Gastrocnemius medialis (tissue), 4 donors: ENCODE results near the gene ARHGAP35. TPM values are rescaled to one million over a fixed set of nuclear protein-coding genes. Genes with fewer than 3 reads are reported as not detected.
"Not testable (repeated sequence)": the region's sequence is repeated elsewhere in the genome, so short reads cannot be mapped to it uniquely, and the experiment has no call there.

ENCODE experiments used
- ATAC-seq, 2 donors: fragments of 150-250 bp; one replicate each; pipeline ENCODE4 v1.9.1; 2016
- DNase-seq, 2 donors: peaks; one replicate each; pipeline ENCODE4 v3.0.0-alpha.2; 2019
- H3K27ac ChIP-seq, 4 donors: fragments of 200-600 bp; sonication (generic); 1 replicate in 1 of 4; 2 replicates in 3 of 4; pipeline ENCODE4 v1.5.1; 2016 to 2018; ENCODE audit warnings: mild to moderate bottlenecking in 2 of 4, moderate library complexity in 1 of 4
- H3K27me3 ChIP-seq, 3 donors: fragments of 200-600 bp; sonication (generic) in 2 of 3; 1 replicate in 1 of 3; 2 replicates in 2 of 3; pipeline versions ENCODE4 v1.5.1 to v1.6.0; 2016 to 2019; ENCODE audit warnings: mild to moderate bottlenecking in 1 of 3, moderate library complexity in 1 of 3
- H3K36me3 ChIP-seq, 2 donors: fragments of 200-600 bp; sonication (generic) in 1 of 2; one replicate each; pipeline ENCODE4 v1.5.1; 2017 to 2018
- H3K4me1 ChIP-seq, 2 donors: fragments of 200-600 bp; sonication (generic) in 1 of 2; one replicate each; pipeline ENCODE4 v1.5.1; 2016 to 2017; ENCODE audit warnings: mild to moderate bottlenecking in 2 of 2
- H3K4me3 ChIP-seq, 4 donors: fragments of 200-600 bp; sonication (generic) in 3 of 4; 1 replicate in 1 of 4; 2 replicates in 3 of 4; pipeline ENCODE4 v1.5.1; 2016 to 2019; ENCODE audit warnings: mild to moderate bottlenecking in 2 of 4
- H3K9me3 ChIP-seq, 3 donors: fragments of 200-600 bp; sonication (generic) in 2 of 3; 1 replicate in 1 of 3; 2 replicates in 2 of 3; pipeline ENCODE4 v1.5.1; 2016 to 2019
- POLR2A ChIP-seq, 2 donors: fragments of 450-650 bp; IDR thresholded peaks; one replicate each; pipeline ENCODE4 v1.6.1; 2017; ENCODE audit warnings: antibody characterized with exemption in 2 of 2, mild to moderate bottlenecking in 2 of 2, moderate library complexity in 2 of 2
- in situ Hi-C, 4 donors: fragments of 200-750 bp; cut with MboI; loops; one replicate each; pipeline versions ENCODE4 v1.15.0 to v1.8.0; 2017; ENCODE audit warnings: low sequenced_read_pairs in 4 of 4
- intact Hi-C: fragments of 100-400 bp; cut with DNase I; formaldehyde crosslinking; loops from one replicate; pipeline ENCODE4 v1.15.1; 2023; ENCODE audit warnings: low total_unique reads
- total RNA-seq, 4 donors: library from RNA; depleted of rRNA; stranded (reverse); fragments of >200 nt; gene quantifications; one replicate each; pipeline versions ENCODE4 v1.1.0 to v1.2.3, GENCODE V29; 2016
- TF ChIP-seq, protein P1 (sequence below), 5 experiments: fragments of 450-650 bp in 3 of 5; fragments of 200-600 bp in 2 of 5; sonication (generic) in 2 of 5; IDR thresholded peaks in 4 of 5; conservative IDR thresholded peaks in 1 of 5; 1 replicate in 4 of 5; 2 replicates in 1 of 5; pipeline ENCODE4 v1.5.1; 2016 to 2019; ENCODE audit warnings: antibody characterized with exemption in 5 of 5, mild to moderate bottlenecking in 3 of 5, moderate library complexity in 3 of 5

Gene ARHGAP35
- total RNA-seq, 4 donors from 2014 or later, result 16.1 to 43.6 (median 32.7) TPM

DNA sequence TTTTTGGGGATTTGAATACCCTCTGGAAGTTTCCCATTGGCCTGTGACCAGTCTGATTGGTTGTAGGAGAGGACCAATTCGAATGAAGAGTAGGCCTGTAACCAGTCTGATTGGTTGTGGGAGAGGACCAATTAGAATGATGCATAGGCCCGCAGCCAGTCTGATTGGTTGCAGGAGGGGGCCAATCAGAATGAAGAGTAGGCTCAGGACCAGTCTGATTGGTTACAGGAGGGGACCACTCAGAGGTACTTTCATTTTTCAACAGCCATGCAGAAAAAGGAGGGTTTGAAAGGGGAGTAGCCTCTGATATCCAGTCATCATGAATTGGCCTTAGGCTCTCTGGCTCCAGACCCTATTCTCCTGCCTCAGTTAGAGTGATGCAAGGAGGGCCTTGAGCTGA is 42.0 kb upstream of the ARHGAP35 start:
- Histone ChIP-seq H3K4me1 (no peaks in the 10 kb centered on the region), H3K27ac (no peak overlapping the region), H3K4me3 (no peak overlapping the region), H3K9me3 (no peaks in the 10 kb centered on the region), H3K27me3 (no peaks in the 10 kb centered on the region), H3K36me3 (no peaks in the 10 kb centered on the region)
- intact Hi-C loops (no loop called here), in situ Hi-C loops (no loop called here)
- no peak for TF ChIP-seq POLR2A (IDR thresholded peaks at IDR 0.05)
- TF ChIP-seq, protein P1, sequence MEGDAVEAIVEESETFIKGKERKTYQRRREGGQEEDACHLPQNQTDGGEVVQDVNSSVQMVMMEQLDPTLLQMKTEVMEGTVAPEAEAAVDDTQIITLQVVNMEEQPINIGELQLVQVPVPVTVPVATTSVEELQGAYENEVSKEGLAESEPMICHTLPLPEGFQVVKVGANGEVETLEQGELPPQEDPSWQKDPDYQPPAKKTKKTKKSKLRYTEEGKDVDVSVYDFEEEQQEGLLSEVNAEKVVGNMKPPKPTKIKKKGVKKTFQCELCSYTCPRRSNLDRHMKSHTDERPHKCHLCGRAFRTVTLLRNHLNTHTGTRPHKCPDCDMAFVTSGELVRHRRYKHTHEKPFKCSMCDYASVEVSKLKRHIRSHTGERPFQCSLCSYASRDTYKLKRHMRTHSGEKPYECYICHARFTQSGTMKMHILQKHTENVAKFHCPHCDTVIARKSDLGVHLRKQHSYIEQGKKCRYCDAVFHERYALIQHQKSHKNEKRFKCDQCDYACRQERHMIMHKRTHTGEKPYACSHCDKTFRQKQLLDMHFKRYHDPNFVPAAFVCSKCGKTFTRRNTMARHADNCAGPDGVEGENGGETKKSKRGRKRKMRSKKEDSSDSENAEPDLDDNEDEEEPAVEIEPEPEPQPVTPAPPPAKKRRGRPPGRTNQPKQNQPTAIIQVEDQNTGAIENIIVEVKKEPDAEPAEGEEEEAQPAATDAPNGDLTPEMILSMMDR (IDR thresholded peaks at IDR 0.05 in 4 of 5, conservative IDR thresholded peaks at IDR 0.05 in 1 of 5), result no peak
- DNase-seq (no peak), ATAC-seq (no peak)

DNA sequence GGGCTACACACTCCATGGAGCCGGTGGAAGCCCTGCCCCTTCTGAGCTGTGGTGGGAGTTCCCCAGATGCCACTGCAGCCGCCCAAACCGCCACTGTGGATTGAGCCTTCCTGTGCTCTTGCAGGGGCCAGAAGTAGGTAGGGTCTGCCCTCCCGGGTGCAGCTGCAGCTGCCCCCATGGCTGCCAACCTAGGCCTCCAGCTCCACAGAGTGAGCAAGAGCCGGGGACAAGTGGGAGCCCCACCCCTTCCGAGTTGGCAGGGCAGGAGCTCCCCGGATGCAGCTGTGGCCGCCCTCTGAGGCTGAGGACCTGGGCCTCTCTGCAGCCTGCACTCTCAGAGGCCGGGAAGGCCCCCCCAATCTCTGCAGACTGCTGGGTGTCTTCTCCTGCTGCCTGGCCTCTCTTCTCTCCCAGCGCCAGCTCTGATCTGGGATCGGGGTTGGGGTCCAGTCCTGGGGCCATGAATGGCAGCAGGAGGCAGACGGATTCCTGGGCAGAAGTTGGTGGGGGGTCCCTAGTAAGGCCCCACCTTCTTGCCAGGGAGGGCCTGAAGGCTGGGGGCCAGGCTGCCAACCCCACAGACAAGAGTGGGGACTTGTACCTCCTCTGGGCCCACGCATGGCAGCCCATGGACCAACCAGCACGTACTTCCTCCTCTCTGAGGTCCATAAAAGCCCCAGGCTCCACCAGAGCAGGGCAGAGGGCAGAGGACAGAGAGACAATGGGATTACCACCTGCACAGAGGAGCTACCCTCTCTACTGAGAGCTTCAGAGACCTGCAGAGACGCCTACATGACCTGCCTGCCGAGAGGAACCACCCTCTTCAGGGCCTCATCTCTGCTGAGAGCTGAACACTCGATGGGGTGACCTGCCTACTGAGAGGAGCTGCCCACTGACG is 39.0 kb upstream of the ARHGAP35 start:
- peaks cover 0 to 5% of the 10 kb centered on the region in 2 donors for H3K4me1 ChIP-seq
- no peaks in the 10 kb centered on the region for H3K36me3 ChIP-seq
- no peak overlapping the region for H3K27ac ChIP-seq
- H3K27me3 ChIP-seq, result no peaks in the 10 kb centered on the region
- no peak for ATAC-seq
- TF ChIP-seq, protein P1 (IDR thresholded peaks at IDR 0.05 in 4 of 5, conservative IDR thresholded peaks at IDR 0.05 in 1 of 5), result no peak
- TF ChIP-seq POLR2A (IDR thresholded peaks at IDR 0.05), result no peak
- no peaks in the 10 kb centered on the region for H3K9me3 ChIP-seq
- no peak overlapping the region for H3K4me3 ChIP-seq
- in situ Hi-C loops (loop anchor here in 1 of 4 donors (10.0 kb wide), 1 partner anchor 57 kb away; no protein-coding TSS in a partner anchor), intact Hi-C loops (no loop called here)
- no peak for DNase-seq

DNA sequence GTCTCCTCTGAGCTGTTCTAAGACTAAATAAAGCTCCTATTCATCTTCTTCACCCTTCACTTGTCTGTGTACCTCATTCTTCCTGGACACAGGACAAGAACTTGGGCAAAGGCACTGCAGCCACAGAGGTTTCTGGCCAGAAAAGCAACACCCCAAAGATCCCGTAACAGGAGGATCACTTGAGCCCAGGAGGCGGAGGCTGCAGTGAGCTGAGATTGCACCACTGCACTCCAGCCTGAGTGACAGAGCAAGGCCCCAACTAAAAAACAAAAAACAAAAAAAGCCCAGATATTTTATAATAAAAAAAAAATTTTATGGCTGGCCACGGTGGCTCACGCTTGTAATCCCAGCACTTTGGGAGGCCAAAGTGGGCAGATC is 38.4 kb upstream of the ARHGAP35 start:
- H3K4me1 ChIP-seq, H3K27ac ChIP-seq, H3K4me3 ChIP-seq, intact Hi-C loops, ATAC-seq, H3K27me3 ChIP-seq, DNase-seq, H3K9me3 ChIP-seq, H3K36me3 ChIP-seq: not testable (repeated sequence)
- in situ Hi-C loops, result loop anchor here in 1 of 4 donors (10.0 kb wide), 1 partner anchor 58 kb away; no protein-coding TSS in a partner anchor

DNA sequence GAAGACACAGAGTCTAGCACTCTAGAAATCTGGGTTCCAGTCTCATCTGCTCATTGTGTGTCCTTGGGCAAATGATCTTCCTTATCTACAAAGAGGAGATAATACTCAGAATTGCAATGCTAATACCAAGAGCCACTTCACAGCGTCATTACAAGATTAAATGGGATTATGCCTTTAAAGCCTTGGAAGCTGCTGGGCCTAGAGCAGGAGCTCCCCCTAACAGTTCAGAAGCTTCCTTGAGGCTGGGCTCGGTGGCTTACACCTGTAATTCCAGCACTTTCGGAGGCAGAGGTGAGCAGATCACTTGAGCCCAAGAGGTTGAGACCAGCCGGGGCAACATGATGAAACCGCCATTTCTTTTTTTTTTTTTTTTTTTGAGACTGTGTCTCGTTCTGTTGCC is 37.7 kb upstream of the ARHGAP35 start:
- DNase-seq, result no peak
- Histone ChIP-seq H3K27ac (no peak overlapping the region), H3K9me3 (no peaks in the 10 kb centered on the region), H3K36me3 (no peaks in the 10 kb centered on the region), H3K27me3 (no peaks in the 10 kb centered on the region), H3K4me3 (no peak overlapping the region), H3K4me1 (peaks cover 0 to 6% of the 10 kb centered on the region in 2 donors)
- ATAC-seq, result no peak
- TF ChIP-seq, protein P1 (IDR thresholded peaks at IDR 0.05 in 4 of 5, conservative IDR thresholded peaks at IDR 0.05 in 1 of 5), result no peak
- no peak for TF ChIP-seq POLR2A (IDR thresholded peaks at IDR 0.05)
- intact Hi-C loops (no loop called here), in situ Hi-C loops (loop anchor here in 1 of 4 donors (10.0 kb wide), 1 partner anchor 58 kb away; no protein-coding TSS in a partner anchor)

DNA sequence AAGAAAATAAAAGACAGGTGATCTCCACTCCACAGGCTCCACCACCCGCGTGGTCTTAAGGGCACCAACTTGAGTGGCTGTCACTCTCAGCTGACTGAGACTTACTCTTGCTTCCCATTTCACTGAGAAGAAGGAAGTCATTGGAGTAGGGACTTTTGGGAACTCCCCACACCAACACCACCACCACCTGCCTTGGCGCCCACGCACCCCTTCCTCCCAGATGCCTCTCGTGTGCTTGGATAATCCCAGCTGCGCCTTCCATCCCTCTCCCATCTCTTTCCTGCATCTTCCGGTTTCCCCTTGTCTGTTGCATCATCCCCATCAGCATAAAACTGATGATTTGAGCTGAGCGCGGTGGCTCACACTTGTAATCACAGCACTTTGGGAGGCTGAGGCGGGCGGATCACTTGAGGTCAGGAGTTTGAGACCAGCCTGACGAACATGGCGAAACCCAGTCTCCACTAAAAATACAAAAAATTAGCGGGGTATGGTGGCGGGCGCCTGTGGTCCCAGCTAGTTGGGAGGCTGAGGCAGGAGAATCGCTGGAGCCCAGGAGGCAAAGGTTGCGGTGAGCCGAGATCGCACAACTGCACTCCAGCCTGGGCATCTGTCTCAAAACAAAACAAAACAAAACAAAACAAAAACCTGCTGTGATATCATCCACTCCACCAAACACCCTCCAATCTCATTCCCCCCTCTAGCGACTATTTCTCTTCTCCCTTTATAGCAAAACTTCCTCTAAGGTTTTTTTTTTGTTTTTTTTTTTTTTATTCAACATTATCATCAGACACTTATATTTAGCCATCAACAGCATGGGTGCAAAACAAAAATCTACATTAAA is 35.7 kb upstream of the ARHGAP35 start:
- intact Hi-C loops, result no loop called here
- DNase-seq (no peak), ATAC-seq (no peak)
- H3K4me3 ChIP-seq, result no peak overlapping the region
- H3K4me1 ChIP-seq, result peaks cover 0 to 6% of the 10 kb centered on the region in 2 donors
- TF ChIP-seq, protein P1 (IDR thresholded peaks at IDR 0.05 in 4 of 5, conservative IDR thresholded peaks at IDR 0.05 in 1 of 5), result no peak
- no peak for TF ChIP-seq POLR2A (IDR thresholded peaks at IDR 0.05)
- in situ Hi-C loops, result loop anchor here in 1 of 4 donors (10.0 kb wide), 1 partner anchor 60 kb away; no protein-coding TSS in a partner anchor
- no peak overlapping the region for H3K27ac ChIP-seq
- no peaks in the 10 kb centered on the region for H3K36me3 ChIP-seq
- no peaks in the 10 kb centered on the region for H3K27me3 ChIP-seq
- no peaks in the 10 kb centered on the region for H3K9me3 ChIP-seq
